SH-SY5Y (cell line): ENCODE results near the gene SAMD4B.

Experiments
- GATA2 ChIP-seq: IDR thresholded peaks from 2 replicates; pipeline ENCODE4 v1.6.1; 2011; ENCODE audit warnings: mild to moderate bottlenecking, low read depth, low read length
- GATA3 ChIP-seq: IDR thresholded peaks from 2 replicates; pipeline ENCODE4 v1.6.1; 2011; ENCODE audit warnings: low read depth, mild to moderate bottlenecking, low read length, moderate library complexity

- TF ChIP-seq GATA2 (no peak), GATA3 (no peak)
Measured at GRCh38 chr19:39333507-39333906, 8.7 kb upstream of the SAMD4B start.
